GM19193 (cell line): Measurements from ENCODE around the gene CEBPE.

Source experiments
- POLR2A ChIP-seq: IDR thresholded peaks from 4 replicates; pipeline ENCODE4 v1.6.1; 2011; ENCODE audit not compliant: insufficient read depth, insufficient read length; ENCODE audit errors: extremely low read depth

CEBPE gene

DNA sequence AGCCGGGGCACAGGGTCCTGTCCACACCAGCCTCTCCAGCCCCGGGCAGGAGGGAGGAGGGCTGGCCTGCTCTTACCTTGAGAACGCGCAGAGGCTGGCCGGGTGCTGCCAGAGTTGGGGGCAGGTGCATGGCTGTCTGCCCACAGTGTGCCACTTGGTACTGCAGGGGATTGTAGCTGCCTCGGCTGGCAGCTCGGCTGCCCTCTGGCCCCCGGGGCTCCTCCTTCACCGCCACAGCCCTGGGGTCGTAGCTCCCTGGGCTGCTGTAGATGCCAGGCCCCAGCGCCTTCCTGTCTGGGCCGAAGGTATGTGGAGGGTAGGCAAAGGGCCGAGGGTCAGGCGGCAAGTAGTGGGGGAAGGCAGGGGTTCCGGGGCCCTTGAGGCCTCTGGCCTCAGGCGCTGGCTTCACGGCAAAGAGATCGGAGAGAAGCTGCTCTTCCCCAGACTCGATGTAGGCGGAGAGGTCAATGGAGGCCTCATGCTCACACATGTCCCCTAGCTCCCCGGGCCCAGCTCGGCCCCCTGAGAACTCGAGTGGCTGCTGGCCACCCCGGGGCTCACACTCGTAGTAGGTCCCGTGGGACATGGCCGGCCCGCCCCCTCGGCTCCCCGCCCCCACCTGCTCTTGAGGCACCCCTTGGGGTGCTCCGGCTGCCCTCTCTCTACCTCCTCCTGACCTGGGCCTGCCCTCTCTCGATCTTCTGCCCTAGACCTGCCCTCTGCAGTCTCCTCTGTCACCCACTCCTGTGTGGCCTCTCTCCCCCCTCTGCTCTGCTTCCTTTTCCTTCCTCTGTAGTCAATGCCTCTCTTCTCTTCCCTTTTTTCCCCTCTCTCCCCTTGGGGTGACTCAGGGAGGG, at the start of gene CEBPE:
Gene CEBPE (minus strand): TSS at position 750 of the 857 bp plus-strand sequence. CDS start 164 bp downstream, at position 586.
- no peak for TF ChIP-seq POLR2A

- no peak for TF ChIP-seq POLR2A
Observed at GRCh38 chr14:23168246-23168645, 49.2 kb upstream of the CEBPE start.

DNA sequence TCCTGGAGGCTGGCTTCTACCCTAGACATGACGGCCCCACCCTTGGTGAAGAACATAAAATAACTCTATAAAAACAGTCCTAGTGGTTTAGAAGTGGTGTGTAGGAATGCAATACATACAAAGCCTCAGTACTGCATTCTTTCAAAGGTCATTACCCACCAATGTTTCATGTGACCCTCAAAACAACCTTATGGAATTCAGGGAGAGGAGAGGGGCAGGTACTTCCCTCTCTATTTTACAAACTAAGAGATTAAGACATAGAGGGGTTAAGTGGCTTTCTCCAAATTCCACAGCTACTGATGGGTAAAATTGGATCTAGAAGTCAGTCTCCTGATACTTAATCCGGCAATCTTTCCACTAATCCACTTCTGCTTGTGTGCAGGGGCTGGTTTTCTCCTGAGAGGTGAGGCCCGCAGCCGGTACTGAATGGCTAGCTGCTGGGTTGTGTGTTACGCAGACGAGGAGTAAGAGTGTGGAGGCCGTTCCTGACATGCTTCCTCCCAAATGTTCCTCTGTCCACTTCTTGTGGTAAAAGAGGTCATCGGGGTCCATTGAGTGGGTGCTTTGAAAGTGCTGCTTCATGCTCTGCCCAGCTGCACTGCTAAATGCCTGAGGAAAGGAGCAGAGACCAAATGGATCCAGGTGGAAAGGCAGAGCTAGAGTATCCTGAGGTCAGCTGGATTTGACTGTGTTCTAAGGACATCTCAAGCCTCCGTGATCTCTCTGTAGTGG, 48.2 kb upstream of the CEBPE start:
- TF ChIP-seq POLR2A = no peak

DNA sequence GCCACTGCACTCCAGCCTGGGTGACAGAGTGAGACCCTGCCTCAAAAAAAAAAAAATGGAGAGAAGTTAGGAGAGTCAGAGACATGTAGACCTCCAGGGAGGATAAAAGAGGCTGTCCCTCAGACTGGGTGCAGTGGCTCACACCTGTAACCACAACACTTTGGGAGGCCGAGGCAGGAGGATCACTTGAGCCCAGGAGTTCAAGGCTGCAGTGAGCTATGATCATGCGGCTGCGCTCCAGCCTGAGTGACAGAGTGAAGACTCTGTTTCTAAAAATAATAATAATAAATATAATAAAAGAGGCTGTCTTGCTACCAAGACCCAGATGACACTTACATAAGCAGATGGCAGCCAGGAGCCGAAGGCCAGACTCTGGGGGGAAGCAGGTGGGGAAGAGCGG, 45.9 kb upstream of the CEBPE start:
- TF ChIP-seq POLR2A = no peak

- no peak for TF ChIP-seq POLR2A
Observed at GRCh38 chr14:23164250-23164649, 45.2 kb upstream of the CEBPE start.

DNA sequence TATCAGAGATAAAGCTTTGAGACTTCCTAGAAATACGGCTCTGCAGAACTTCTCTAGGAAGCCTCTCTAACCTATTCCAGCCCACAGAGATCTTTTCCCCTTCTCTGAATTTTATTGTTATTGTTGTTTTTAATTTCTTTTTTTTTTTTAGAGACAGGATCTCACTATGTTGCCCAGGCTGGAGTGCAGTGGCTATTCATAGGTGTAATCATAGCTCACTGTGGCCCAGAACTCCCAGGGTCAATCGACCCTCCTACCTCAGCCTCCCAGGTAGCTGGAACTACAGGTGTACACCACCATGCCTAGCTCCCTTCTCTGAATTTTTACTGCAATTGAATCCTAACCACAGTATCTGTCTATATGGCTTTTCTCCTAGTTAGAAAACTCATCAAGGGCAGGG, 44.8 kb upstream of the CEBPE start:
- no peak for TF ChIP-seq POLR2A

DNA sequence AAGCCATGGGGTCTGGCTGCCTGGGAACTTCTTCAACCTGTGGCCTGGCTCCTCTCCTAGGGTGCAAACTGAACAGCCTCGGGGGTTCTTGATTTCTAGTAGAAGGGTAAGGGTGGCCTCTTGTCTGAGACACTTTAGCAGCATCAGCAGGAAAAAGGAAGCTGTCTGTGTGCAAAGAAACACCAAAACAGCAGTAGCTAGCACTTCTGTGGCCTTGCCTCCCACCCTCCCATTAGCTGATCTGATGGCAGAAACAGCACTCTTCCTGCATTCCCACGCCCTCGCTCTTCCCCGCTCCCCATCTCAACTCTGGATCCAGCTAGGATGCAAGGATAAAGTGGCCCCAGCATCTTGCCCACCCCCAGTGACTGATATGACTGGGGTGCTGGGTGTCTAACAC, 43.7 kb upstream of the CEBPE start:
- no peak for TF ChIP-seq POLR2A

DNA sequence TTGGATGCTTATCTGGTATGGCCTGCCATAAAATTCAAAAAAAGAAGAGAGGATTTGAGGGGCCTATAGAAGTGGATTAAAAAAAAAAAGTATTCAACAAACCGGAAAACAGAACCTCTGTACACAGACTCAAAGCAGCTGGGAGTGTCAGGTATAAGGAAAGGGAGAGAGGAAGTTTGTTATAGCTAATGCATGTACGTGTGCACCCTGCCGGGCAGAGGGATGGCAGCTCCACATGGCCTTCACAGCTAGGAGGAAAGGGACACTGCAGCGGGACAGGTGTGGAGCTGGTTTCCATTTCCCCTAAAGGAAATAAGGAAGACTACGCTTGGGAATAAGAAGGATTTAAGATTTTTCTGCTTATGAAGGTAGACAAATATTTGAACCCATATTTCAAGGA, 43.0 kb upstream of the CEBPE start:
- TF ChIP-seq POLR2A = no peak

DNA sequence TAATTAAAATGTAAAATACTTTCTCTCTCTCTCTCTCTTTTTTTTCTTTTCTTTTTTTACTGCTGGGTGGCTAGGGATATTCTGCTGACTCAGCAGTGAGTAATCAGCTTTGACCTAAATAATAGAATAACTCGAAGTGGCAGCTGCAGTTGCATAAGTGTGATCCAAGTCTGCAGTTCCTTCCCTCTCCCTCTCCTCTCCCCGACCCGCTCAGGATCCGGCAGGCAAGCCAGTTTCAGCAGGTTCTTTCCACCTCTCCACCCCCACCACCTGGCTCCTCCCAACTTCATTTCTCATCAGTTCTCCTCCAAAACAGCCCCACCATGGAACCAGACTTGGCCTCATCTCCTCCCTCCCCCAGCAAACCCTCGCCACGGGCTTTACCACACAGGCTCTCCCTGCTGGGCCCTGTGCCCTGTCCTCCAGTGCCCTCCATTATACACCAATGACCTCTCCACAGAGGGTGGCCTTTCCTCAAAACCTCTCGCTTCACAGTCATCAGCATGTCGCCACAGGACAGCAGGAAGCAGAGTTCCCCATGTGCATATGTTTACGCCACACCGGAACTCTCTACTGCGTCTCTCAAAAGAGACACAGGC, 42.0 kb upstream of the CEBPE start:
- no peak for TF ChIP-seq POLR2A

- no peak for TF ChIP-seq POLR2A
Observed at GRCh38 chr14:23159532-23159931, 40.5 kb upstream of the CEBPE start.

- no peak for TF ChIP-seq POLR2A
Observed at GRCh38 chr14:23158779-23159178, 39.7 kb upstream of the CEBPE start.

DNA sequence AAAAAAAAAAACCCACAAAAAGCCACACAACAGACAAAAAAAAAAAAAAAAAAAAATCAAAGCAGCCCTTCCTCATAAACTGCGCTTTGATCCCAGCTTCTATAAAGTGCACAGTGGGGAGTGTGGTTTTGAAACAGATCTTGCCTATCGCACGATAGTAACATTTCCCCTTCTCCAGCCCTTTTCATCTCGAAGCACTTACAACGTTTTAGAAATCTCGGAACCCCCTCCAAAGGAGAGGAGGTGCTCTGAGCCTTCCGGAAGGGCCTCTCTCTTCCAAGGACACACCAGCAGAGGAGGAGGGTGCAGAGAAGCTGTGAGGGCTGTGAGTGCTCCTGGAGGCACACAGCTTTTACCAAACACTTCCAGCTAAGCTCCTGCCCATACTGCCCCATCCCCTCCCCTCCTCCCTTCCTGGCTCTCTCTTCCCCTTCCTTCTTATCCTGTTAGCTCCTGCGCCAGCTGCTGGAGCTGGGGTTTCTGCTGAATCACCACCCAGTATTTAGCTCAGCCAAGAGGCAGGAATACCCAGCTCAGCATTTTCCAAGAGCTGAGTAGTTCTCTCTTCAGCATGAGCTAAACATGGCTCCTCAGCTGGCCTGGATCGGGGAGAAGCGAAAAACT, 36.0 kb upstream of the CEBPE start:
- TF ChIP-seq POLR2A = no peak

- TF ChIP-seq POLR2A = no peak
Observed at GRCh38 chr14:23153851-23154796, 35.1 kb upstream of the CEBPE start.

DNA sequence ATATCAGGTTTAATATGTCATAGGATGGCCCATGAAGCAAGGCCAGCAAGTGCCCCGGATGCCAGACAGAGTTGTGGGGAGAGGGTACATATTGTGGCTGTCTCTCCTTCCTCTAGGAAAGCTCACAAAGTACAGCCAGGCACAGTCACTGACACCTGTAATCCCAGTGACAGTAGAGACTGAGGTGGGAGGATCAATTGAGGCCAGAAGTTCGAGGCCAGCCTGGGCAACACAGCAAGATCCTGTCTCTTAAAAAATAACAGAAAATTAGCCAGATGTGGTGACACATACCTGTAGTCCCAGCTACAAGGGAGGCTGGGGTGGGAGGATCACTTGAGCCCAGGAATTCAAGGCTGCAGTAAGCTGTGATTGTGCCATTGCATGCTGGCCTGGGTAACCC, 32.3 kb upstream of the CEBPE start:
- no peak for TF ChIP-seq POLR2A
